CD8-positive, alpha-beta memory T cell (primary cell): ENCODE measurements around the gene PODN. TPM values are rescaled to one million over a fixed set of nuclear protein-coding genes. Genes with fewer than 3 reads are reported as not detected.

ENCODE experiments used
- CTCF ChIA-PET: fragments of 350-600 bp; sonication (Branson Sonifier 250); formaldehyde crosslinking; loops from one replicate; lab custom pipeline; 2021; ENCODE audit warnings: antibody characterized with exemption; lab: Charles Lee
- POLR2A ChIA-PET: fragments of 350-600 bp; sonication (Branson Sonifier 250); formaldehyde crosslinking; loops from one replicate; lab custom pipeline; 2021; ENCODE audit warnings: antibody characterized with exemption; lab: Charles Lee
- DNase-seq, 5 donors: peaks; one replicate each; pipeline versions ENCODE4 v3.0.0 to v3.0.0-alpha.2; 2020 to 2022; ENCODE audit warnings: mixed read lengths in 1 of 5
- H3K27ac ChIP-seq: one replicate; pipeline ENCODE4 v1.7.0; 2013; ENCODE audit warnings: low read depth, mild to moderate bottlenecking, low read length, moderate library complexity
- H3K27me3 ChIP-seq: 2 replicates; pipeline ENCODE4 v1.7.0; 2013; ENCODE audit warnings: low read length, mild to moderate bottlenecking; ENCODE audit not compliant: insufficient read depth, poor library complexity, severe bottlenecking
- H3K36me3 ChIP-seq: 2 replicates; pipeline ENCODE4 v1.7.0; 2013; ENCODE audit warnings: mild to moderate bottlenecking, low read length, moderate library complexity; ENCODE audit not compliant: insufficient read depth
- H3K4me1 ChIP-seq: 2 replicates; pipeline ENCODE4 v1.7.0; 2013; ENCODE audit warnings: mild to moderate bottlenecking, low read length, moderate library complexity; ENCODE audit not compliant: insufficient read depth
- H3K4me3 ChIP-seq: 2 replicates; pipeline ENCODE4 v1.7.0; 2013; ENCODE audit warnings: mild to moderate bottlenecking, low read length
- H3K9me3 ChIP-seq: 2 replicates; pipeline ENCODE4 v1.7.0; 2013; ENCODE audit warnings: mild to moderate bottlenecking, low read length
- H3K27ac Mint-ChIP-seq, 8 donors: one replicate each; pipeline ENCODE4 v1.8.0; 2020 to 2021; ENCODE audit warnings: mixed read lengths in 8 of 8, mild to moderate bottlenecking in 6 of 8, inconsistent platforms in 3 of 8, moderate library complexity in 3 of 8
- H3K27me3 Mint-ChIP-seq, 2 donors: one replicate each; pipeline ENCODE4 v1.8.0; 2020 to 2021; ENCODE audit warnings: mixed read lengths in 2 of 2, mild to moderate bottlenecking in 1 of 2, moderate library complexity in 1 of 2
- H3K36me3 Mint-ChIP-seq, 3 donors: one replicate each; pipeline ENCODE4 v1.8.0; 2020 to 2021; ENCODE audit warnings: mixed read lengths in 3 of 3, inconsistent platforms in 1 of 3, mild to moderate bottlenecking in 1 of 3
- H3K4me1 Mint-ChIP-seq, 3 donors: one replicate each; pipeline ENCODE4 v1.8.0; 2020 to 2021; ENCODE audit warnings: mixed read lengths in 3 of 3, inconsistent platforms in 1 of 3, mild to moderate bottlenecking in 1 of 3
- H3K4me3 Mint-ChIP-seq, 7 donors: one replicate each; pipeline ENCODE4 v1.8.0; 2020 to 2021; ENCODE audit warnings: mixed read lengths in 7 of 7, mild to moderate bottlenecking in 6 of 7, moderate library complexity in 4 of 7, inconsistent platforms in 2 of 7
- H3K9me3 Mint-ChIP-seq, 5 donors: one replicate each; pipeline ENCODE4 v1.8.0; 2020 to 2022; ENCODE audit warnings: mixed read lengths in 5 of 5, mild to moderate bottlenecking in 3 of 5, moderate library complexity in 2 of 5, inconsistent platforms in 1 of 5
- polyA plus RNA-seq: library from polyadenylated mRNA; unstranded; fragments of 300-500 nt; fragmentation: Illumina TruSeq; gene quantifications from one replicate; pipeline ENCODE4 v1.2.3, GENCODE V29; 2021
- total RNA-seq, 2 experiments: library from RNA; stranded (reverse); gene quantifications; one replicate each; pipeline ENCODE4 v1.2.3, GENCODE V29; 2021

Gene PODN
- total and polyA plus RNA-seq, 3 experiments from 2014 or later = 0.53 TPM; not detected in 2

DNA sequence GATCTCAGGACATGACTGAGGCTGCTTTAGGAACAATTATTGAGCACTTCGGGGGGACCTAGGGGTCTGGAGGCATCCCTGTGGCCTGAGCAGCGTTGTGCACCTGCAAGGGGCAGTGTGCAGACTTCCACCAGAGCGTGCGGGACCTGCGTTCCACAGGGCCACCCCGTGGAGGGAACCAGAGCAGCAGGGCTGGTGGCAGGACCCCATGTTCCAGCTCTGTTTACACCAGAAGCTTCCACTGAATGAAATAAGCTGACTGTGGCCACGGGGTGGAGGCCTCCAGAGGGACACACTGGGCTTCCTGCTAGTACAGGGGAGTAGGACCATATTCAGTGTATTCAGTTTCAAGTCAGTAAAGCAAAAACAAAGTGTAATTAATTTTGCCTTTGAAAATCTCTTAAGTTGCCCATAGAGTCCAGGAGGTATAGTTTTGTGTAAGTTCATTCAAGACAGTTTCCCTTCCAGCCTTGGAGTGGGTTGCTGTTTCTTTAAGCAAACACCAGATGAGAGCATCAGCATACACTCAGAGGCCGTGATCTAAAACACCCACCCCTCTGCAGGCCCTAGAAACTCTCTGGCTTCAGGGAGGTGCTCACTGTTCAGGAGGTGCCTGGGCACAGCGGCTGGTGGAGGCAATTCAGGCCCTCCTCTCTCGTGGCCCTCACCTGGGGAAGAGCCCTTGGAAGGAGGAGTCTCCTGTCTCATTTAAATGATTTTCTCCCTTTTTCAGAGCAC, 63.8 kb downstream of the PODN start:
- no peak overlapping the region for H3K27ac ChIP-seq
- H3K27ac Mint-ChIP-seq = peak overlapping the region in 2 of 8 donors; percentile 23 to 58
- H3K4me3 ChIP-seq = no peak overlapping the region
- peaks cover 13 to 21% (median 19%) of the 10 kb centered on the region in 3 donors for H3K4me1 Mint-ChIP-seq
- no peaks in the 10 kb centered on the region for H3K36me3 Mint-ChIP-seq
- H3K27me3 ChIP-seq = no peaks in the 10 kb centered on the region
- no peaks in the 10 kb centered on the region for H3K9me3 Mint-ChIP-seq
- ChIA-PET CTCF (no interaction called here), POLR2A (no interaction called here)
- H3K9me3 ChIP-seq = no peaks in the 10 kb centered on the region
- no peaks in the 10 kb centered on the region for H3K36me3 ChIP-seq
- peaks cover 3 to 7% of the 10 kb centered on the region in 2 donors for H3K27me3 Mint-ChIP-seq
- H3K4me3 Mint-ChIP-seq = no peak overlapping the region
- no peak for DNase-seq
- H3K4me1 ChIP-seq = no peaks in the 10 kb centered on the region

DNA sequence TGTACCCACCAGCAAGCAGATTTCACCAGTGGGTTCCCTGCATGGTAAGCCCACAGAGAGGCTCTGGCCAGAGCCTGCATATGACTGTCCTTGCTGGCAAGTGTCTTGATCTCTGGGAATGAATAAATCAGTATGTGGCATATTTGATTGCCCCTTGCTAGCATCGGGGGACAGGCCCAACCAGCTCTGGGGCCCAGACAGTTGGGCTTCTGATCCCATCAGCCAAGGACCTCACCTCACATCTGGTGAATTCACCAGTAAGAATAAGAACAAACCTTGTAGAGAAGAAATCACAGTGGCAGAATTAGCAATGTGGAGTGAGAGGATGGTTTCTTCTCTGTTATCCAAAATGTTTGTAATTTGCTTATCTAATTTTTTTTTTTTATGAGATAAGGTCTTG, 64.5 kb downstream of the PODN start:
- Histone ChIP-seq H3K27ac (no peak overlapping the region), H3K27me3 (no peaks in the 10 kb centered on the region), H3K9me3 (no peaks in the 10 kb centered on the region), H3K36me3 (no peaks in the 10 kb centered on the region), H3K4me1 (no peaks in the 10 kb centered on the region), H3K4me3 (no peak overlapping the region)
- DNase-seq = no peak
- ChIA-PET CTCF (no interaction called here), POLR2A (no interaction called here)
- Mint-ChIP-seq H3K4me3 (no peak overlapping the region), H3K4me1 (peaks cover 11 to 19% (median 17%) of the 10 kb centered on the region in 3 donors), H3K27me3 (peaks cover 0 to under 1% of the 10 kb centered on the region in 2 donors), H3K9me3 (no peaks in the 10 kb centered on the region), H3K36me3 (no peaks in the 10 kb centered on the region), H3K27ac (no peak overlapping the region)

DNA sequence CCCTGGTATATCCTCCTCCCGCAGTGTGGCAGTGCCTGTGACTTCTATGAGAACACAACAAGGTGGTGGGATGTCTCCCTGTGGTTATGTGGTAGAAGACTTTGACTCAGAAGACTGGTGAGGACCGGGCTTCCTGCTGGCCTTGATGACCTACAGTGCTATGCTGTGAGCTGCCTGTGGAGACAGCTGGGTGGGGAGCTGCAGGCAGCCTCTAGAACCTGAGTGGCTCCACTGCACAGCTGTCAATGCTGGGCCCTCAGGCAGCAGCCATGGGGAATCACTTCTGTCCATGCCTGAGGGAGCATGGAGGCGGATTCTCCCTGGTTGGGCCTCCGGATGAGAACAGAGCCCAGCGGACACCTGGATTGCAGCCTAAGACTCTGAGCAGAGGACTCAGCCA, 65.5 kb downstream of the PODN start:
- H3K36me3 Mint-ChIP-seq = no peaks in the 10 kb centered on the region
- no peaks in the 10 kb centered on the region for H3K27me3 Mint-ChIP-seq
- Histone ChIP-seq H3K4me1 (no peaks in the 10 kb centered on the region), H3K27me3 (no peaks in the 10 kb centered on the region), H3K27ac (no peak overlapping the region), H3K4me3 (no peak overlapping the region), H3K9me3 (no peaks in the 10 kb centered on the region), H3K36me3 (no peaks in the 10 kb centered on the region)
- ChIA-PET POLR2A (no interaction called here), CTCF (interaction anchor here (1.4 kb wide), 1 partner anchor 10 kb away, joined by 4 read pairs; no protein-coding TSS in a partner anchor)
- H3K9me3 Mint-ChIP-seq = no peaks in the 10 kb centered on the region
- H3K27ac Mint-ChIP-seq = peak overlapping the region in 5 of 8 donors; percentile 17 to 90 (median 53)
- H3K4me1 Mint-ChIP-seq = peaks cover 15 to 19% (median 16%) of the 10 kb centered on the region in 3 donors
- peak overlapping the region in 3 of 7 donors; percentile 23 to 44 (median 37) for H3K4me3 Mint-ChIP-seq
- peak in 2 of 5 donors; percentile 1 to 11 for DNase-seq

DNA sequence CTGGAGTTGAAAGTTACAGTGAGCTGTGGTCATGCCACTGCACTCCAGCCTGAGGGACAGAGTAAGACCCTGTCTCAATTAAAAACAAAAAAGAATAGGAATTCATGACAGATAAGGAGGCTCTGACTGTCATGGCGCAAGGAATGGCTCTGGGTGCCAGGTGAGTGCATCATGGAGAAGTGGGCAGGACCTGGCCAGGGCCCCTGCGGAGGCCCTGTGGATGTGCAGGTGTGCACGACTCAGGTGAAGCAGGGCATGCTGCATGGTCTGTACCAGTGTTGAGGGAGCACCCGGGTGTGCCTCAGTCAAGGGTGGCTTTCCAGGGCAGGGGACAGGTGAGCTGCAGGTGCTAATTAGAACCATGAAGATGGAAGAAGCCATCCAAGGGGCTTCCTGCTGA, 66.4 kb downstream of the PODN start:
- Mint-ChIP-seq H3K9me3 (no peaks in the 10 kb centered on the region), H3K27ac (peak overlapping the region in 3 of 8 donors; percentile 17 to 58 (median 53)), H3K36me3 (no peaks in the 10 kb centered on the region), H3K27me3 (no peaks in the 10 kb centered on the region), H3K4me3 (no peak overlapping the region), H3K4me1 (peaks cover 16 to 19% (median 17%) of the 10 kb centered on the region in 3 donors)
- H3K36me3 ChIP-seq = no peaks in the 10 kb centered on the region
- no peaks in the 10 kb centered on the region for H3K4me1 ChIP-seq
- CTCF ChIA-PET = interaction anchor here (0.6 to 1.4 kb wide), 2 partner anchors 9 to 380 kb away, joined by 3 to 4 read pairs; no protein-coding TSS in a partner anchor
- no peaks in the 10 kb centered on the region for H3K9me3 ChIP-seq
- no peak overlapping the region for H3K27ac ChIP-seq
- H3K4me3 ChIP-seq = no peak overlapping the region
- DNase-seq = no peak
- no peaks in the 10 kb centered on the region for H3K27me3 ChIP-seq
- POLR2A ChIA-PET = no interaction called here

- Histone ChIP-seq H3K4me3 (no peak overlapping the region), H3K9me3 (no peaks in the 10 kb centered on the region), H3K27me3 (no peaks in the 10 kb centered on the region), H3K4me1 (no peaks in the 10 kb centered on the region), H3K36me3 (no peaks in the 10 kb centered on the region), H3K27ac (no peak overlapping the region)
- Mint-ChIP-seq H3K27me3 (no peaks in the 10 kb centered on the region), H3K4me1 (peaks cover 18 to 28% (median 25%) of the 10 kb centered on the region in 3 donors), H3K4me3 (peak overlapping the region in 1 of 7 donors; percentile 25), H3K27ac (peak overlapping the region in 3 of 8 donors; percentile 30 to 45 (median 37)), H3K9me3 (no peaks in the 10 kb centered on the region), H3K36me3 (no peaks in the 10 kb centered on the region)
- ChIA-PET POLR2A (no interaction called here), CTCF (no interaction called here)
- DNase-seq = no peak
These were observed 68.0 kb downstream of the PODN start for GRCh38 chr1:53129891-53130597.

- H3K36me3 ChIP-seq = no peaks in the 10 kb centered on the region
- no peak for DNase-seq
- H3K4me1 Mint-ChIP-seq = peaks cover 21 to 30% (median 30%) of the 10 kb centered on the region in 3 donors
- ChIA-PET CTCF (no interaction called here), POLR2A (no interaction called here)
- H3K27ac ChIP-seq = no peak overlapping the region
- no peaks in the 10 kb centered on the region for H3K27me3 Mint-ChIP-seq
- H3K27me3 ChIP-seq = no peaks in the 10 kb centered on the region
- H3K4me3 ChIP-seq = no peak overlapping the region
- no peak overlapping the region for H3K4me3 Mint-ChIP-seq
- no peaks in the 10 kb centered on the region for H3K4me1 ChIP-seq
- no peaks in the 10 kb centered on the region for H3K9me3 Mint-ChIP-seq
- no peak overlapping the region for H3K27ac Mint-ChIP-seq
- no peaks in the 10 kb centered on the region for H3K9me3 ChIP-seq
- H3K36me3 Mint-ChIP-seq = no peaks in the 10 kb centered on the region
These were observed 68.5 kb downstream of the PODN start for GRCh38 chr1:53130598-53130877.

GRCh38 chr1:53130878-53131589, 69.0 kb downstream of the PODN start:
- peaks cover 24 to 31% (median 30%) of the 10 kb centered on the region in 3 donors for H3K4me1 Mint-ChIP-seq
- POLR2A ChIA-PET = no interaction called here
- no peak overlapping the region for H3K27ac ChIP-seq
- no peak overlapping the region for H3K27ac Mint-ChIP-seq
- CTCF ChIA-PET = no interaction called here
- DNase-seq = no peak
- H3K27me3 ChIP-seq = no peaks in the 10 kb centered on the region
- no peaks in the 10 kb centered on the region for H3K4me1 ChIP-seq
- H3K36me3 ChIP-seq = no peaks in the 10 kb centered on the region
- H3K27me3 Mint-ChIP-seq = no peaks in the 10 kb centered on the region
- H3K36me3 Mint-ChIP-seq = no peaks in the 10 kb centered on the region
- no peaks in the 10 kb centered on the region for H3K9me3 Mint-ChIP-seq
- H3K9me3 ChIP-seq = no peaks in the 10 kb centered on the region
- no peak overlapping the region for H3K4me3 Mint-ChIP-seq
- H3K4me3 ChIP-seq = no peak overlapping the region

DNA sequence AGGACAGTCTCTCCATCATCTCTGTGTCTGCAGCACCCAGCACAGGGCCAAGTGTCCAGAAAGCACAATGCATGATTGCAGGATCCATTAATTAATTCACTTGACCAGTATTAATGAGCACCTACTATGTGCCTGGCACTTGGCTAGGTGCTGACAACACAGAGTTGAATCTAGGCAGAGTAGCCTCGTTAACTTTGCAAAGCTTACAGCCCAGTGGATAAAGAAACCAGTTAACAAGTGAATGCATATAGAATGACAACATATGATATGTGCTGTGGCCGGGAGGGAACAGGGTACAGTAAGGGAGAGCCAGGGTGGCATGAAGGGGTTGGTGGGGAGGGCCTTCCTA, 69.6 kb downstream of the PODN start:
- H3K27ac Mint-ChIP-seq = peak overlapping the region in 2 of 8 donors; percentile 24 to 33
- no peaks in the 10 kb centered on the region for H3K36me3 Mint-ChIP-seq
- Histone ChIP-seq H3K27me3 (no peaks in the 10 kb centered on the region), H3K4me3 (no peak overlapping the region), H3K27ac (no peak overlapping the region), H3K9me3 (no peaks in the 10 kb centered on the region), H3K36me3 (no peaks in the 10 kb centered on the region), H3K4me1 (no peaks in the 10 kb centered on the region)
- H3K9me3 Mint-ChIP-seq = no peaks in the 10 kb centered on the region
- no peak for DNase-seq
- H3K27me3 Mint-ChIP-seq = no peaks in the 10 kb centered on the region
- no peak overlapping the region for H3K4me3 Mint-ChIP-seq
- H3K4me1 Mint-ChIP-seq = peaks cover 22 to 31% (median 30%) of the 10 kb centered on the region in 3 donors
- POLR2A ChIA-PET = no interaction called here
- CTCF ChIA-PET = no interaction called here
